Right atrium auricular region (tissue), 2 donors: ENCODE measurements around the gene CCT5. TPM values are rescaled to one million over a fixed set of nuclear protein-coding genes. Genes with fewer than 3 reads are reported as not detected.
A peak's percentile ranks its signal among the peaks of the same experiment; 100 is the strongest.

Experiments used
- DNase-seq: peaks from one replicate; pipeline ENCODE4 v3.0.0-alpha.2; 2019; ENCODE audit warnings: low spot score
- H3K27ac ChIP-seq, 2 donors: fragments of 200-600 bp; sonication (generic); 1 replicate in 1 of 2; 2 replicates in 1 of 2; pipeline ENCODE4 v1.5.1; 2016 to 2019
- H3K27me3 ChIP-seq, 2 donors: fragments of 200-600 bp; sonication (generic); one replicate each; pipeline versions ENCODE4 v1.5.1 to v1.6.0; 2017 to 2019
- H3K36me3 ChIP-seq: fragments of 200-600 bp; sonication (generic); one replicate; pipeline ENCODE4 v1.5.1; 2016
- H3K4me1 ChIP-seq, 2 donors: fragments of 200-600 bp; sonication (generic); one replicate each; pipeline versions ENCODE4 v1.5.1 to v1.6.0; 2017 to 2019
- H3K4me3 ChIP-seq, 2 donors: fragments of 200-600 bp; sonication (generic); 1 replicate in 1 of 2; 2 replicates in 1 of 2; pipeline ENCODE4 v1.5.1; 2017 to 2019; ENCODE audit warnings: mild to moderate bottlenecking in 1 of 2, moderate library complexity in 1 of 2
- H3K9me3 ChIP-seq, 2 donors: fragments of 200-600 bp; sonication (generic); one replicate each; pipeline ENCODE4 v1.5.1; 2019
- CTCF ChIP-seq, 2 donors: fragments of 200-600 bp; sonication (generic); IDR thresholded peaks; one replicate each; pipeline ENCODE4 v1.5.1; 2019; ENCODE audit warnings: antibody characterized with exemption in 2 of 2
- total RNA-seq, 2 donors: library from RNA; depleted of rRNA; stranded (reverse); fragments of >200 nt; gene quantifications; one replicate each; pipeline ENCODE4 v1.1.0, GENCODE V29; 2016

CCT5 gene
- total RNA-seq, 2 donors from 2014 or later, result 88.4 to 140 TPM

GRCh38 chr5:10248378-10249260, 1.5 kb upstream of the CCT5 start:
- Histone ChIP-seq H3K4me3 (peak overlapping the region; percentile 93 to 99), H3K27ac (peak overlapping the region; percentile 95 to 96), H3K4me1 (peaks cover 0 to 25% of the 10 kb centered on the region in 2 donors), H3K27me3 (no peaks in the 10 kb centered on the region), H3K9me3 (no peaks in the 10 kb centered on the region), H3K36me3 (no peaks in the 10 kb centered on the region)
- TF ChIP-seq CTCF (IDR thresholded peaks at IDR 0.05), result no peak
- DNase-seq, result no peak

- DNase-seq, result no peak
- no peaks in the 10 kb centered on the region for H3K27me3 ChIP-seq
- H3K9me3 ChIP-seq, result no peaks in the 10 kb centered on the region
- TF ChIP-seq CTCF (IDR thresholded peaks at IDR 0.05), result no peak
- H3K36me3 ChIP-seq, result peaks cover 16% of the 10 kb centered on the region
- H3K4me3 ChIP-seq, result peak overlapping the region; percentile 93 to 99
- H3K27ac ChIP-seq, result peak overlapping the region; percentile 95 to 96
- H3K4me1 ChIP-seq, result peaks cover 0 to 25% of the 10 kb centered on the region in 2 donors
These were observed 761 bp downstream of the CCT5 start for GRCh38 chr5:10250806-10251276.

DNA sequence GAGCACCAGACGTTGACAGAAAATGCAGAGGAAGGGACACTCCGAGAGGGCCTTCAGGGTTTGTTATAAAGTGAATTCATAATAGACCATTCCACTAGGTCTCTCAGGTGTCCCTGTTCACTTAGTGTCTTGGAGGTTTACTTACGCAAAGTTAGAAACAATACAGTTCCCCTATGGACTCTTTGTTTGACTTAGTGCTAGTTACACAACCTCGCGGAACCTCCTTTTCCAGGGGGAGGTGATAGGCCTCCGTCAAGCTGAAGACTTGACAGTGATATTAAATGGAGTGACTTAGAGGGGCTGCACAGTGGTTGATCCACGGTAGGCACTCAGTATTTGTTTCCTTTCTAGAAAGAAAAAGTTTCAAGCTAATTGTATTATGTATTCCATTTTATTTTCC, 1.3 kb downstream of the CCT5 start:
- Histone ChIP-seq H3K27me3 (no peaks in the 10 kb centered on the region), H3K36me3 (peaks cover 22% of the 10 kb centered on the region), H3K4me1 (peaks cover 0 to 25% of the 10 kb centered on the region in 2 donors), H3K9me3 (no peaks in the 10 kb centered on the region), H3K27ac (no peak overlapping the region), H3K4me3 (peak overlapping the region; percentile 93 to 99)
- TF ChIP-seq CTCF (IDR thresholded peaks at IDR 0.05), result no peak
- no peak for DNase-seq

DNA sequence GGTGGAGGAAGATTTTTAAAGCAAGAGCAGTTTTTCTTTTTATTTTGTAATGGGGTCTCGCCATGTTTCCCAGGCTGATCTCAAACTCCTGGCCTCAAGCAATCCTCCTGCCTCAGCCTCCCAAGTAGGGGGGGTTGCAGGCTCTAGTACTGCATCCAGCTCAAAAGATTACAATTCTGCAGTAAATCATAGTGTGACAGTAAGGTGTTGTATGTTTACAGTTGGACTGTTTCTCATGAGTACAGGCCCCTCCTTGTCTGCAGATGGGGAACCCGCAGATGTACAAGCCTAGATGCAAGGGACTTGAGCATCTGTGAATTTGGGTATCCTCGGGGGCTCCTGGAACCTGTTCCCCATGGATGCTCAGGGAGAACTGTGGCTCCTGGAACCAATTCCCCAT, 3.3 kb downstream of the CCT5 start:
- no peak overlapping the region for H3K27ac ChIP-seq
- DNase-seq, result no peak
- H3K9me3 ChIP-seq, result no peaks in the 10 kb centered on the region
- H3K4me1 ChIP-seq, result peaks cover 0 to 24% of the 10 kb centered on the region in 2 donors
- H3K4me3 ChIP-seq, result no peak overlapping the region
- no peak for TF ChIP-seq CTCF (IDR thresholded peaks at IDR 0.05)
- peaks cover 41% of the 10 kb centered on the region for H3K36me3 ChIP-seq
- no peaks in the 10 kb centered on the region for H3K27me3 ChIP-seq

- H3K27me3 ChIP-seq, result no peaks in the 10 kb centered on the region
- H3K9me3 ChIP-seq, result no peaks in the 10 kb centered on the region
- H3K4me1 ChIP-seq, result peaks cover 0 to 17% of the 10 kb centered on the region in 2 donors
- TF ChIP-seq CTCF (IDR thresholded peaks at IDR 0.05), result no peak
- H3K27ac ChIP-seq, result no peak overlapping the region
- peaks cover 54% of the 10 kb centered on the region for H3K36me3 ChIP-seq
- H3K4me3 ChIP-seq, result no peak overlapping the region
- DNase-seq, result no peak
These were observed 4.6 kb downstream of the CCT5 start for GRCh38 chr5:10254686-10255085.
